Measurements from ENCODE around the gene BSND. TPM values are rescaled to one million over a fixed set of nuclear protein-coding genes. Genes with fewer than 3 reads are reported as not detected.

BSND gene
- total and polyA plus RNA-seq, 9 donors, result 0.10 to 0.46 (median 0.10) TPM; not detected in 6

GRCh38 chr1:54987919-54988705 is 10.6 kb upstream of the BSND start:
- H3K27me3 ChIP-seq, result no peaks in the 10 kb centered on the region
- no peak overlapping the region for H3K27ac ChIP-seq
- H3K4me3 ChIP-seq, result no peak overlapping the region
- no peaks in the 10 kb centered on the region for H3K4me1 ChIP-seq (ENCODE audit: insufficient read depth)
- intact Hi-C loops (cut with DNase I), result no loop called here
- no peak for TF ChIP-seq POLR2A (IDR thresholded peaks at IDR 0.05)
- TF ChIP-seq CTCF (IDR thresholded peaks at IDR 0.05), result no peak
- no peak for TF ChIP-seq EP300 (IDR thresholded peaks at IDR 0.05)
- no peaks in the 10 kb centered on the region for H3K36me3 ChIP-seq
- DNase-seq, result no peak
- 65 to 75% (median 69%) methylated on average over 8 of the region's 8 CpGs for WGBS, 3 donors
- no peaks in the 10 kb centered on the region for H3K9me3 ChIP-seq

GRCh38 chr1:54988975-54989374 is 9.8 kb upstream of the BSND start:
- DNase-seq, result no peak
- no peak overlapping the region for H3K4me3 ChIP-seq
- WGBS, 3 donors, result 94 to 97% (median 97%) methylated on average over 4 of the region's 4 CpGs
- no peaks in the 10 kb centered on the region for H3K36me3 ChIP-seq
- H3K9me3 ChIP-seq, result no peaks in the 10 kb centered on the region
- no peak overlapping the region for H3K27ac ChIP-seq
- H3K4me1 ChIP-seq (ENCODE audit: insufficient read depth), result no peaks in the 10 kb centered on the region
- TF ChIP-seq EP300 (IDR thresholded peaks at IDR 0.05) (no peak), CTCF (IDR thresholded peaks at IDR 0.05) (no peak), POLR2A (IDR thresholded peaks at IDR 0.05) (no peak)
- intact Hi-C loops (cut with DNase I), result no loop called here
- H3K27me3 ChIP-seq, result no peaks in the 10 kb centered on the region

- Histone ChIP-seq H3K4me1 (ENCODE audit: insufficient read depth) (no peaks in the 10 kb centered on the region), H3K9me3 (no peaks in the 10 kb centered on the region), H3K27me3 (no peaks in the 10 kb centered on the region), H3K27ac (no peak overlapping the region), H3K4me3 (no peak overlapping the region), H3K36me3 (no peaks in the 10 kb centered on the region)
- 72 to 92% (median 83%) methylated on average over 7 to 8 of the region's 8 CpGs for WGBS, 3 donors
- intact Hi-C loops (cut with DNase I), result no loop called here
- TF ChIP-seq POLR2A (IDR thresholded peaks at IDR 0.05), result no peak
- TF ChIP-seq EP300 (IDR thresholded peaks at IDR 0.05), result no peak
- no peak for TF ChIP-seq CTCF (IDR thresholded peaks at IDR 0.05)
- DNase-seq, result no peak
Observed at GRCh38 chr1:54989473-54989872, 9.3 kb upstream of the BSND start.

GRCh38 chr1:54989968-54990810 is 8.5 kb upstream of the BSND start:
- intact Hi-C loops (cut with DNase I), result loop anchor here in 1 of 4 donors (10.0 kb wide), 1 partner anchor 45 kb away; no protein-coding TSS in a partner anchor
- Histone ChIP-seq H3K4me1 (ENCODE audit: insufficient read depth) (no peaks in the 10 kb centered on the region), H3K9me3 (no peaks in the 10 kb centered on the region), H3K36me3 (no peaks in the 10 kb centered on the region), H3K4me3 (no peak overlapping the region), H3K27me3 (no peaks in the 10 kb centered on the region), H3K27ac (no peak overlapping the region)
- WGBS, 3 donors, result 58 to 76% (median 63%) methylated on average over 10 to 13 of the region's 13 CpGs
- no peak for TF ChIP-seq CTCF (IDR thresholded peaks at IDR 0.05)
- DNase-seq, result no peak

Data from ovary (tissue), 9 donors.